H1 (cell line): ENCODE results near the gene PLK5. TPM values are rescaled to one million over a fixed set of nuclear protein-coding genes. Genes with fewer than 3 reads are reported as not detected.

Source experiments
- CTCF ChIA-PET: fragments of 300-600 bp; sonication (Branson Sonifier 250); formaldehyde crosslinking; loops from one replicate; lab custom pipeline; 2021; ENCODE audit not compliant: partially characterized antibody; lab: Charles Lee
- POLR2A ChIA-PET: fragments of 300-600 bp; sonication (Branson Sonifier 250); formaldehyde crosslinking; loops from one replicate; lab custom pipeline; 2021; ENCODE audit warnings: inconsistent platforms; ENCODE audit not compliant: partially characterized antibody; lab: Charles Lee
- DNase-seq, 2 experiments: peaks; one replicate each; pipeline versions ENCODE4 v3.0.0 to v3.0.0-alpha.2; 2010 to 2022; ENCODE audit warnings: low spot score in 2 of 2, low read depth in 1 of 2, mixed read lengths in 1 of 2
- FAIRE-seq: peaks from 2 replicates; lab custom pipeline; 2011; peaks lifted over from hg19 to GRCh38; lab: Jason Lieb, UNC
- H2AFZ ChIP-seq: 2 replicates; pipeline ENCODE4 v1.8.1; 2012; ENCODE audit warnings: low read length, inconsistent platforms
- H2AK5ac ChIP-seq: 2 replicates; pipeline ENCODE4 v1.6.1; 2013; ENCODE audit warnings: low read depth, low read length
- H2BK120ac ChIP-seq: replicated peaks from 2 replicates; pipeline ENCODE3; 2013; ENCODE audit warnings: low read depth, low read length, inconsistent platforms
- H2BK12ac ChIP-seq: 2 replicates; pipeline ENCODE4 v1.6.1; 2013; ENCODE audit warnings: low read depth, low read length
- H2BK15ac ChIP-seq: 2 replicates; pipeline ENCODE4 v1.6.1; 2013; ENCODE audit warnings: low read length
- H2BK20ac ChIP-seq: 2 replicates; pipeline ENCODE4 v1.6.1; 2013; ENCODE audit warnings: low read length
- H2BK5ac ChIP-seq: 2 replicates; pipeline ENCODE4 v1.6.1; 2013; ENCODE audit warnings: low read depth, low read length
- H3K14ac ChIP-seq: 2 replicates; pipeline ENCODE4 v1.6.1; 2013; ENCODE audit warnings: inconsistent platforms; ENCODE audit not compliant: insufficient read length
- H3K18ac ChIP-seq: 2 replicates; pipeline ENCODE4 v1.6.1; 2013; ENCODE audit warnings: low read length; ENCODE audit errors: extremely low read depth
- H3K23ac ChIP-seq: 2 replicates; pipeline ENCODE4 v1.6.1; 2013; ENCODE audit warnings: inconsistent platforms; ENCODE audit not compliant: insufficient read length
- H3K23me2 ChIP-seq: 2 replicates; pipeline ENCODE4 v1.6.1; 2013; ENCODE audit warnings: low read depth, low read length
- H3K27ac ChIP-seq: 2 replicates; pipeline ENCODE4 v1.6.1; 2011; ENCODE audit warnings: low read depth, low read length, inconsistent platforms
- H3K27me3 ChIP-seq, 4 experiments: replicated peaks in 1 of 4; 1 replicate in 1 of 4; 2 replicates in 3 of 4; pipeline versions ENCODE4 v1.6.1 to v1.8.1; 2011 to 2013; ENCODE audit warnings: low read length in 3 of 4, mild to moderate bottlenecking in 3 of 4, inconsistent platforms in 2 of 4, mixed read lengths in 2 of 4, moderate library complexity in 1 of 4; ENCODE audit not compliant: control insufficient read depth in 3 of 4, insufficient read depth in 3 of 4; ENCODE audit errors: extremely low read depth in 1 of 4
- H3K36me3 ChIP-seq, 4 experiments: 2 replicates each; pipeline versions ENCODE4 v1.6.1 to v1.8.1; 2011 to 2013; ENCODE audit warnings: mild to moderate bottlenecking in 4 of 4, low read length in 3 of 4, moderate library complexity in 2 of 4, control low read depth in 1 of 4, inconsistent platforms in 1 of 4; ENCODE audit not compliant: insufficient read depth in 4 of 4, control insufficient read depth in 2 of 4
- H3K4ac ChIP-seq: replicated peaks from 2 replicates; pipeline ENCODE3; 2013; ENCODE audit warnings: low read length, low read depth, mixed read lengths, inconsistent platforms; ENCODE audit not compliant: insufficient read length
- H3K4me1 ChIP-seq, 4 experiments: replicated peaks in 1 of 4; 1 replicate in 1 of 4; 2 replicates in 3 of 4; pipeline versions ENCODE4 v1.6.1 to v1.8.1; 2011 to 2013; ENCODE audit warnings: low read length in 3 of 4, inconsistent platforms in 2 of 4, mixed read lengths in 1 of 4; ENCODE audit not compliant: insufficient read depth in 4 of 4, control insufficient read depth in 3 of 4
- H3K4me2 ChIP-seq, 2 experiments: 2 replicates each; pipeline versions ENCODE4 v1.6.1 to v1.8.1; 2011 to 2013; ENCODE audit warnings: low read depth in 2 of 2, low read length in 2 of 2, control low read depth in 1 of 2, inconsistent platforms in 1 of 2, mild to moderate bottlenecking in 1 of 2; ENCODE audit not compliant: insufficient read depth in 1 of 2
- H3K4me3 ChIP-seq, 4 experiments: fragments of 200-600, 300-600 bp in 1 of 4; sonication (generic), shearing (Covaris generic), sonication (Bioruptor Twin) in 1 of 4; 2 replicates each; pipeline versions ENCODE4 v1.5.1 to v1.8.1; 2011 to 2016; ENCODE audit warnings: low read length in 4 of 4, low read depth in 3 of 4, control low read depth in 2 of 4, inconsistent platforms in 2 of 4, mild to moderate bottlenecking in 2 of 4, mixed read lengths in 1 of 4, moderate library complexity in 1 of 4; ENCODE audit not compliant: insufficient read depth in 2 of 4; ENCODE audit errors: extremely low read depth in 1 of 4
- H3K56ac ChIP-seq: replicated peaks from 2 replicates; pipeline ENCODE3; 2013; ENCODE audit warnings: low read depth, mild to moderate bottlenecking, mixed read lengths, low read length, inconsistent platforms; ENCODE audit not compliant: insufficient read length
- H3K79me1 ChIP-seq: 2 replicates; pipeline ENCODE4 v1.6.1; 2013; ENCODE audit warnings: low read depth, low read length, control low read depth
- H3K79me2 ChIP-seq, 2 experiments: 2 replicates each; pipeline versions ENCODE4 v1.6.1 to v1.8.1; 2012 to 2013; ENCODE audit warnings: low read length in 2 of 2, mild to moderate bottlenecking in 2 of 2, inconsistent platforms in 1 of 2; ENCODE audit not compliant: insufficient read depth in 2 of 2, control insufficient read depth in 1 of 2
- H3K9ac ChIP-seq, 4 experiments: replicated peaks in 1 of 4; 1 replicate in 1 of 4; 2 replicates in 3 of 4; pipeline versions ENCODE4 v1.6.1 to v1.8.1; 2011 to 2013; ENCODE audit warnings: low read depth in 3 of 4, low read length in 3 of 4, control low read depth in 2 of 4, mild to moderate bottlenecking in 2 of 4, moderate library complexity in 2 of 4, inconsistent platforms in 1 of 4; ENCODE audit errors: extremely low read depth in 1 of 4
- H3K9me3 ChIP-seq, 2 experiments: 2 replicates each; pipeline versions ENCODE4 v1.6.1 to v1.8.1; 2012 to 2013; ENCODE audit warnings: mild to moderate bottlenecking in 2 of 2, moderate library complexity in 2 of 2, control low read depth in 1 of 2, inconsistent platforms in 1 of 2, low read depth in 1 of 2, low read length in 1 of 2, mixed read lengths in 1 of 2; ENCODE audit not compliant: insufficient read depth in 2 of 2
- H4K20me1 ChIP-seq, 2 experiments: replicated peaks in 1 of 2; 2 replicates each; pipeline versions ENCODE3 to v1.8.1; 2011 to 2013; ENCODE audit warnings: inconsistent platforms in 2 of 2, low read length in 2 of 2, mild to moderate bottlenecking in 1 of 2; ENCODE audit not compliant: insufficient read depth in 2 of 2, control insufficient read depth in 1 of 2
- H4K5ac ChIP-seq: 2 replicates; pipeline ENCODE4 v1.6.1; 2013; ENCODE audit warnings: low read length, low read depth, mixed read lengths, inconsistent platforms; ENCODE audit not compliant: insufficient read length
- H4K8ac ChIP-seq: 2 replicates; pipeline ENCODE4 v1.8.0; 2013; ENCODE audit warnings: mild to moderate bottlenecking, moderate library complexity, low read length, inconsistent platforms; ENCODE audit not compliant: insufficient read depth; ENCODE audit errors: extremely low read depth
- H4K91ac ChIP-seq: replicated peaks from 2 replicates; pipeline ENCODE3; 2013; ENCODE audit warnings: low read length, mixed read lengths, inconsistent platforms; ENCODE audit not compliant: insufficient read length
- BCL11A ChIP-seq, 2 experiments: IDR thresholded peaks; one replicate each; pipeline ENCODE4 v1.6.1; 2011; ENCODE audit warnings: low read depth in 2 of 2, low read length in 2 of 2, mild to moderate bottlenecking in 2 of 2
- CTCF ChIP-seq, 3 experiments: IDR thresholded peaks; 1 replicate in 2 of 3; 2 replicates in 1 of 3; pipeline versions ENCODE4 v1.5.1 to v1.6.1; 2011; ENCODE audit warnings: low read length in 3 of 3, mild to moderate bottlenecking in 3 of 3, inconsistent platforms in 2 of 3, low read depth in 1 of 3, moderate library complexity in 1 of 3; ENCODE audit not compliant: insufficient read depth in 1 of 3; ENCODE audit errors: control extremely low read depth in 1 of 3
- HDAC6 ChIP-seq: IDR thresholded peaks from one replicate; pipeline ENCODE4 v1.7.1; 2012; ENCODE audit warnings: low read depth, mild to moderate bottlenecking, inconsistent platforms, low read length, moderate library complexity
- JUND ChIP-seq: IDR thresholded peaks from 2 replicates; pipeline ENCODE4 v1.6.1; 2011; ENCODE audit warnings: mild to moderate bottlenecking, improper control_type of control experiment, low read length
- WGBS, 2 experiments: shearing (Covaris generic) in 1 of 2; methylation state at CpG; one replicate each; pipeline versions ENCODE4 v1.1.6 to v1.1.7; 2013 to 2015; ENCODE audit warnings: low lambda C conversion rate in 2 of 2, mixed read lengths in 2 of 2, inconsistent platforms in 1 of 2, low coverage in 1 of 2, missing lambda C conversion rate in 1 of 2; ENCODE audit not compliant: insufficient replicate concordance in 2 of 2, insufficient coverage in 1 of 2, insufficient read length in 1 of 2; ENCODE audit errors: extremely low coverage in 1 of 2, missing lambda C conversion rate in 1 of 2; 5-methylcytosine and 5-hydroxymethylcytosine counted together
- polyA plus RNA-seq, 7 experiments: library from polyadenylated mRNA; depleted of rRNA in 3 of 7; stranded (reverse) in 5 of 7; unstranded in 2 of 7; fragments of >200 nt in 5 of 7; fragments of 200-250 nt in 2 of 7; gene quantifications; 1 replicate in 5 of 7; 2 replicates in 1 of 7; 4 replicates in 1 of 7; pipeline versions ENCODE4 v1.2.1 to v1.2.3, GENCODE V29; 2011 to 2013; ENCODE audit warnings: missing spikeins in 2 of 7, mixed read lengths in 2 of 7
- total RNA-seq: library from RNA; stranded (reverse); fragmentation: NEBNext Ultra II Directional; extraction: Animal tissue kit (Norgen Biotek cat#: 25700); gene quantifications from 2 replicates; pipeline ENCODE4 v1.2.1, GENCODE V29; 2021

The PLK5 gene
- total and polyA plus RNA-seq, 2 of the 8 experiments (the other 6 are each of a cell fraction or from before 2014, with no cell fraction given), result 0.43 to 0.45 TPM

- Histone ChIP-seq H3K9me3 (no peaks in the 10 kb centered on the region), H2BK5ac (no peak overlapping the region), H3K4me2 (no peak overlapping the region), H3K23me2 (no peaks in the 10 kb centered on the region), H2BK15ac (no peak overlapping the region), H3K27me3 (peaks cover 0 to 2% (median 0%) of the 10 kb centered on the region in 4 experiments; a peak in 2 of 7 replicates), H3K4me1 (no peaks in the 10 kb centered on the region), H3K23ac (no peak overlapping the region), H2AK5ac (no peak overlapping the region), H3K9ac (no peak overlapping the region), H3K18ac (no peak overlapping the region), H4K8ac (peak overlapping the region; percentile 25; the same call in 1 of the 2 replicates), H3K4ac (no peak overlapping the region), H2BK20ac (no peak overlapping the region), H2BK12ac (no peak overlapping the region), H3K36me3 (peaks cover 7 to 41% (median 28%) of the 10 kb centered on the region in 4 experiments; a peak in 6 of 8 replicates), H3K56ac (no peak overlapping the region), H3K4me3 (no peak overlapping the region), H3K79me1 (0 out of 2 replicates have a peak, but pooled peaks cover 2% of the 10 kb centered on the region), H2AFZ (no peak overlapping the region), H3K79me2 (no peaks in the 10 kb centered on the region), H3K14ac (no peak overlapping the region), H3K27ac (no peak overlapping the region), H4K20me1 (peaks cover 0 to 18% of the 10 kb centered on the region in 2 experiments), H4K91ac (no peak overlapping the region), H4K5ac (no peak overlapping the region), H2BK120ac (no peak overlapping the region)
- DNase-seq (no peak), FAIRE-seq (no peak)
- ChIA-PET POLR2A (interaction anchor here (0.8 to 8.8 kb wide), 7 partner anchors 9 to 31 kb away, joined by 3 to 148 read pairs (median 4); partner anchors contain the start of genes MBD3 and MEX3D), CTCF (interaction anchor here (0.5 to 4.5 kb wide), 3 partner anchors 13 to 32 kb away, joined by 3 to 25 read pairs (median 6); no protein-coding TSS in a partner anchor)
- 91% methylated on average over 25 of the region's 30 CpGs; no CpG with 5 or more reads in 1 of the 2 experiments for WGBS, 2 experiments
- TF ChIP-seq BCL11A (IDR thresholded peaks at IDR 0.05; ENCODE audit: low read depth in 2 of 2, low read length in 2 of 2), result no peak
- TF ChIP-seq CTCF (IDR thresholded peaks at IDR 0.05; ENCODE audit: control extremely low read depth in 1 of 3, insufficient read depth in 1 of 3, low read depth in 1 of 3, low read length in 3 of 3), result no peak
- TF ChIP-seq HDAC6, result no peak
- TF ChIP-seq JUND, result no peak
These were observed 52.6 kb downstream of the PLK5 start for GRCh38 chr19:1576242-1577089.
